Loucy (cell line): ENCODE measurements around the gene CD300LD.

Experiments
- H2AFZ ChIP-seq: fragments of 200-600 bp; sonication (generic); 2 replicates; pipeline ENCODE4 v1.6.0; 2016; ENCODE audit warnings: antibody characterized with exemption, mild to moderate bottlenecking, low read length, moderate library complexity
- H3F3A ChIP-seq: fragments of 200-600 bp; 2 replicates; pipeline ENCODE4 v1.6.0; 2016; ENCODE audit warnings: antibody characterized with exemption, low read depth, mild to moderate bottlenecking
- H3K27me3 ChIP-seq: fragments of 200-600 bp; sonication (generic); 2 replicates; pipeline ENCODE4 v1.6.1; 2014; ENCODE audit warnings: low read length, mild to moderate bottlenecking; ENCODE audit not compliant: insufficient read depth, poor library complexity, severe bottlenecking
- H3K36me3 ChIP-seq: fragments of 200-600 bp; sonication (generic); 2 replicates; pipeline ENCODE4 v1.6.1; 2016; ENCODE audit warnings: low read length; ENCODE audit not compliant: insufficient read depth
- H3K4me1 ChIP-seq: fragments of 200-600 bp; sonication (generic); 2 replicates; pipeline ENCODE4 v1.5.1; 2014; ENCODE audit warnings: low read length, mild to moderate bottlenecking; ENCODE audit not compliant: insufficient read depth, poor library complexity, severe bottlenecking
- H3K4me2 ChIP-seq: fragments of 200-600 bp; sonication (generic); 2 replicates; pipeline ENCODE4 v1.6.0; 2014; ENCODE audit warnings: antibody characterized with exemption, low read length, low read depth, mild to moderate bottlenecking; ENCODE audit not compliant: poor library complexity, severe bottlenecking
- H3K4me3 ChIP-seq: fragments of 200-600 bp; sonication (generic); 2 replicates; pipeline ENCODE4 v1.5.1; 2014; ENCODE audit warnings: low read length, mild to moderate bottlenecking, mixed read lengths; ENCODE audit not compliant: poor library complexity, severe bottlenecking
- H3K79me2 ChIP-seq: fragments of 200-600 bp; sonication (generic); 2 replicates; pipeline ENCODE4 v1.6.1; 2014; ENCODE audit warnings: low read length; ENCODE audit not compliant: insufficient read depth
- H3K9ac ChIP-seq: fragments of 200-600 bp; sonication (generic); 2 replicates; pipeline ENCODE4 v1.6.0; 2014; ENCODE audit warnings: mild to moderate bottlenecking, low read depth, low read length, moderate library complexity; ENCODE audit not compliant: poor library complexity, severe bottlenecking
- H3K9me2 ChIP-seq: fragments of 200-600 bp; sonication (generic); replicated peaks from 2 replicates; pipeline ENCODE4 v1.6.1; 2016; ENCODE audit warnings: low read depth, low read length, mixed read lengths
- H3K9me3 ChIP-seq: fragments of 200-600 bp; sonication (generic); 2 replicates; pipeline ENCODE4 v1.6.1; 2014; ENCODE audit warnings: mild to moderate bottlenecking, antibody characterized with exemption, low read length, low read depth; ENCODE audit not compliant: insufficient read depth
- H4K20me1 ChIP-seq: fragments of 200-600 bp; sonication (generic); 2 replicates; pipeline ENCODE4 v1.6.0; 2014; ENCODE audit warnings: antibody characterized with exemption, low read length, mild to moderate bottlenecking; ENCODE audit not compliant: insufficient read depth, poor library complexity, severe bottlenecking
- EZH2phosphoT487 ChIP-seq: fragments of 200-600 bp; IDR thresholded peaks from 2 replicates; pipeline ENCODE4 v1.6.1; 2018; ENCODE audit warnings: antibody characterized with exemption, mild to moderate bottlenecking, moderate library complexity, borderline replicate concordance
- TF ChIP-seq, protein P1 (sequence below): fragments of 200-600 bp; sonication (generic); conservative IDR thresholded peaks from 2 replicates; pipeline ENCODE4 v1.5.1; 2014; ENCODE audit warnings: mild to moderate bottlenecking, antibody characterized with exemption, low read length

CD300LD gene

DNA sequence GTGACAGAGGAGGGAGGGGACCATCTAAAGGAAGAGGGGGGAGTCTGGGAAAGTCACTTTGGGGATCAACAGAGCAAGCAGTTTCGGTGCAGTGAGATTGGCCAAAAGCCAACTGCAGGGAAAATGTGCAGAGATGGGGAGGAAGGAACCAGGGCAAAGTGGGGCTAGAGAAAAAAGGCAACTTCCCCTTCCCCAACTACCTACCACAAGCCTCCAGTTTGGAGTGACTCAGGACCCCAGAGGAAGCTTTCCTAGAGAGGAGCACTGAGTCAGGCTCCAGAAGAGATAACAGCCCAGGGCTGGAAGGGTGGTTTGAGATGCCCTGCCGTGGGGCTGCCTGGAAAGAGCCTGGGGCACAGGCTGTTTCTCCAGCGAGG, 6.9 kb upstream of the CD300LD start:
- H2AFZ ChIP-seq: no peak overlapping the region
- no peak overlapping the region for H3K4me3 ChIP-seq
- H3K9ac ChIP-seq: no peak overlapping the region
- H3K9me2 ChIP-seq: no peaks in the 10 kb centered on the region
- H3K79me2 ChIP-seq: no peaks in the 10 kb centered on the region
- no peaks in the 10 kb centered on the region for H3K9me3 ChIP-seq
- TF ChIP-seq, protein P1, sequence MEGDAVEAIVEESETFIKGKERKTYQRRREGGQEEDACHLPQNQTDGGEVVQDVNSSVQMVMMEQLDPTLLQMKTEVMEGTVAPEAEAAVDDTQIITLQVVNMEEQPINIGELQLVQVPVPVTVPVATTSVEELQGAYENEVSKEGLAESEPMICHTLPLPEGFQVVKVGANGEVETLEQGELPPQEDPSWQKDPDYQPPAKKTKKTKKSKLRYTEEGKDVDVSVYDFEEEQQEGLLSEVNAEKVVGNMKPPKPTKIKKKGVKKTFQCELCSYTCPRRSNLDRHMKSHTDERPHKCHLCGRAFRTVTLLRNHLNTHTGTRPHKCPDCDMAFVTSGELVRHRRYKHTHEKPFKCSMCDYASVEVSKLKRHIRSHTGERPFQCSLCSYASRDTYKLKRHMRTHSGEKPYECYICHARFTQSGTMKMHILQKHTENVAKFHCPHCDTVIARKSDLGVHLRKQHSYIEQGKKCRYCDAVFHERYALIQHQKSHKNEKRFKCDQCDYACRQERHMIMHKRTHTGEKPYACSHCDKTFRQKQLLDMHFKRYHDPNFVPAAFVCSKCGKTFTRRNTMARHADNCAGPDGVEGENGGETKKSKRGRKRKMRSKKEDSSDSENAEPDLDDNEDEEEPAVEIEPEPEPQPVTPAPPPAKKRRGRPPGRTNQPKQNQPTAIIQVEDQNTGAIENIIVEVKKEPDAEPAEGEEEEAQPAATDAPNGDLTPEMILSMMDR: no peak
- TF ChIP-seq EZH2phosphoT487: no peak
- no peak overlapping the region for H3K4me2 ChIP-seq
- no peaks in the 10 kb centered on the region for H3K36me3 ChIP-seq
- no peaks in the 10 kb centered on the region for H3F3A ChIP-seq
- H3K4me1 ChIP-seq: peaks cover 7% of the 10 kb centered on the region
- no peaks in the 10 kb centered on the region for H4K20me1 ChIP-seq
- no peaks in the 10 kb centered on the region for H3K27me3 ChIP-seq

DNA sequence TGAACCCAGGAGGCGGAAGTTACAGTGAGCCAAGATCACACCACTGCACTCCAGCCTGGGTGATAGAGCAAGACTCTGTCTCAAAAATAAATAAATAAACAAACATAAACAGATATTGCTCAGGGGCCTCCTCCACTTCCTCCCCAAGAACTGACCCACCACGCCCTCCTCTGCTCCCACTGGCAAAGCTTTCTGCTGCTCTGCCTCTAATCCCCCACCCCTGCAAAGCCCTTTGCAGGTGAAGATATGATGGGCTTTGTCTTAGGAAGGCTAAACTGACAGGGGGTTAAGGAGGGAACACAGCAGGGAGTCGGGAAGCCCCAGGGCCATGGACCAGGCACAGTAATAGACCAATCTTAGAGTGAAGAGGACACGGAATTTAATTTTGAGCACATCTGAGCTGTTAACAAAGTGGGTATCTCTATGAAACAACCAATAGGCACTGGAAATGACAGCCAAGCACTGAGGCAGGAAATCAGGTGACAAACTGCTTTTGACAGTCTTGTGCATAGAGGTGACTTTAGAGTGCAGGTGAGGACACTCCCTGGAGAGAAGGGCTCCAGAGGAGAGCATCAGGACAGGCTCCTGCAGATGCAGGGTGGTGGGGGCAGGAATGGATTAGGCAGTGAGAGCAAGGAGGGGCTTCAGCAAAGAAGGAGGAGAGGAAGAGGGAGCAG, 6.4 kb upstream of the CD300LD start:
- Histone ChIP-seq H2AFZ (no peak overlapping the region), H3F3A (no peaks in the 10 kb centered on the region), H3K36me3 (no peaks in the 10 kb centered on the region), H3K4me3 (no peak overlapping the region), H3K4me2 (no peak overlapping the region), H4K20me1 (no peaks in the 10 kb centered on the region), H3K79me2 (no peaks in the 10 kb centered on the region), H3K4me1 (peaks cover 7% of the 10 kb centered on the region), H3K9ac (no peak overlapping the region), H3K9me3 (no peaks in the 10 kb centered on the region), H3K9me2 (no peaks in the 10 kb centered on the region), H3K27me3 (no peaks in the 10 kb centered on the region)
- TF ChIP-seq, protein P1: no peak
- TF ChIP-seq EZH2phosphoT487: no peak

- no peaks in the 10 kb centered on the region for H3K9me2 ChIP-seq
- no peak overlapping the region for H3K4me2 ChIP-seq
- H3F3A ChIP-seq: no peaks in the 10 kb centered on the region
- no peak overlapping the region for H2AFZ ChIP-seq
- TF ChIP-seq, protein P1: no peak
- no peak for TF ChIP-seq EZH2phosphoT487
- H4K20me1 ChIP-seq: no peaks in the 10 kb centered on the region
- no peak overlapping the region for H3K9ac ChIP-seq
- no peaks in the 10 kb centered on the region for H3K79me2 ChIP-seq
- no peak overlapping the region for H3K4me3 ChIP-seq
- no peaks in the 10 kb centered on the region for H3K9me3 ChIP-seq
- H3K27me3 ChIP-seq: no peaks in the 10 kb centered on the region
- H3K36me3 ChIP-seq: no peaks in the 10 kb centered on the region
- peaks cover 7% of the 10 kb centered on the region for H3K4me1 ChIP-seq
Measured at GRCh38 chr17:74597069-74597790, 5.1 kb upstream of the CD300LD start.
